OCI-LY1 (cell line): ENCODE measurements around the gene GIMAP6.

Experiments used
- EZH2 ChIP-seq: fragments of 200-600 bp; sonication (generic), shearing (Covaris generic); IDR thresholded peaks from 2 replicates; pipeline ENCODE4 v1.8.0; 2017; ENCODE audit warnings: borderline replicate concordance, mixed run types, mild to moderate bottlenecking, antibody characterized with exemption, low read length, moderate library complexity, mixed read lengths
- TF ChIP-seq, protein P1 (sequence below): fragments of 200-600 bp; sonication (generic), shearing (Covaris generic); IDR thresholded peaks from 2 replicates; pipeline ENCODE4 v1.5.1; 2017; ENCODE audit warnings: mild to moderate bottlenecking, antibody characterized with exemption, low read length, moderate library complexity, mixed read lengths

DNA sequence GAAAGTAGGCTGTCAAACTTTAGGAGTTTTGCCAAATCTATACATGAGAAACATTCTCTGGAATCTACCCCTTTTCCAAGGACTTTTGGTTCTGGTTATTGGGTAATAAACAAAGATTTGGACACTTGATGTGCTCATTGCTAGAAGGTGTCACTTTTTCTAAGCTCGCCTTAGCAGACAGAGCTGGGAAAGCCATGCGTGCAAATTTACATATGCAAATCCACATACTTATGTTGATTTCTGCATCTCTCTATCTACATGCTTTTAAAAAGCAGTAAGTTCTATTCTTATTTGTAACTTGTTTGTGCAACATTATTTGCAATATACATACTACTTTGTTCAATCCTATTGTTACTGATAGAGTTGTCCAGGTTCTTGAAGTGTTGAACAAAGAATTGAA is 22.5 kb upstream of the GIMAP6 start:
- TF ChIP-seq, protein P1, sequence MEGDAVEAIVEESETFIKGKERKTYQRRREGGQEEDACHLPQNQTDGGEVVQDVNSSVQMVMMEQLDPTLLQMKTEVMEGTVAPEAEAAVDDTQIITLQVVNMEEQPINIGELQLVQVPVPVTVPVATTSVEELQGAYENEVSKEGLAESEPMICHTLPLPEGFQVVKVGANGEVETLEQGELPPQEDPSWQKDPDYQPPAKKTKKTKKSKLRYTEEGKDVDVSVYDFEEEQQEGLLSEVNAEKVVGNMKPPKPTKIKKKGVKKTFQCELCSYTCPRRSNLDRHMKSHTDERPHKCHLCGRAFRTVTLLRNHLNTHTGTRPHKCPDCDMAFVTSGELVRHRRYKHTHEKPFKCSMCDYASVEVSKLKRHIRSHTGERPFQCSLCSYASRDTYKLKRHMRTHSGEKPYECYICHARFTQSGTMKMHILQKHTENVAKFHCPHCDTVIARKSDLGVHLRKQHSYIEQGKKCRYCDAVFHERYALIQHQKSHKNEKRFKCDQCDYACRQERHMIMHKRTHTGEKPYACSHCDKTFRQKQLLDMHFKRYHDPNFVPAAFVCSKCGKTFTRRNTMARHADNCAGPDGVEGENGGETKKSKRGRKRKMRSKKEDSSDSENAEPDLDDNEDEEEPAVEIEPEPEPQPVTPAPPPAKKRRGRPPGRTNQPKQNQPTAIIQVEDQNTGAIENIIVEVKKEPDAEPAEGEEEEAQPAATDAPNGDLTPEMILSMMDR, result no peak
- TF ChIP-seq EZH2, result no peak
